Endodermal cell (in vitro differentiated cells): Measurements from ENCODE around the gene GPR75. TPM values are rescaled to one million over a fixed set of nuclear protein-coding genes. Genes with fewer than 3 reads are reported as not detected.

Experiments used
- DNase-seq: peaks from one replicate; pipeline ENCODE4 v3.0.0-alpha.2; 2017
- H3K27ac ChIP-seq: 2 replicates; pipeline ENCODE4 v1.5.1; 2013; ENCODE audit warnings: mild to moderate bottlenecking, low read depth, low read length, moderate library complexity
- H3K27me3 ChIP-seq: 2 replicates; pipeline ENCODE4 v1.6.1; 2013; ENCODE audit warnings: mild to moderate bottlenecking, low read length, moderate library complexity; ENCODE audit not compliant: insufficient read depth, control insufficient read depth, poor library complexity, severe bottlenecking
- H3K36me3 ChIP-seq: 2 replicates; pipeline ENCODE4 v1.7.0; 2013; ENCODE audit warnings: mild to moderate bottlenecking, low read length, moderate library complexity; ENCODE audit not compliant: control insufficient read depth, insufficient read depth
- H3K4me1 ChIP-seq: one replicate; pipeline ENCODE4 v1.7.0; 2013; ENCODE audit warnings: low read length; ENCODE audit not compliant: control insufficient read depth, insufficient read depth
- H3K4me3 ChIP-seq: 2 replicates; pipeline ENCODE4 v1.5.1; 2013; ENCODE audit warnings: mild to moderate bottlenecking, low read length, moderate library complexity
- H3K9ac ChIP-seq: 2 replicates; pipeline ENCODE4 v1.6.1; 2013; ENCODE audit warnings: mild to moderate bottlenecking, low read length, moderate library complexity; ENCODE audit not compliant: poor library complexity, severe bottlenecking; ENCODE audit errors: extremely low read depth
- H3K9me3 ChIP-seq: 2 replicates; pipeline ENCODE4 v1.6.1; 2013; ENCODE audit warnings: mild to moderate bottlenecking, low read length, moderate library complexity; ENCODE audit not compliant: control insufficient read depth
- H3K27ac Mint-ChIP-seq: 2 replicates; pipeline ENCODE4 v1.8.0; 2020; ENCODE audit warnings: mixed read lengths
- H3K27me3 Mint-ChIP-seq: 2 replicates; pipeline ENCODE4 v1.8.0; 2021; ENCODE audit warnings: mild to moderate bottlenecking, mixed read lengths; ENCODE audit not compliant: insufficient read depth
- H3K36me3 Mint-ChIP-seq: 2 replicates; pipeline ENCODE4 v1.8.0; 2020; ENCODE audit warnings: low read depth, mixed read lengths
- H3K4me1 Mint-ChIP-seq: 2 replicates; pipeline ENCODE4 v1.8.0; 2020; ENCODE audit warnings: mixed read lengths
- H3K4me3 Mint-ChIP-seq: 2 replicates; pipeline ENCODE4 v1.8.0; 2020; ENCODE audit warnings: mild to moderate bottlenecking, moderate library complexity, mixed read lengths
- H3K9me3 Mint-ChIP-seq: 2 replicates; pipeline ENCODE4 v1.8.0; 2020; ENCODE audit warnings: mild to moderate bottlenecking, mixed read lengths
- CTCF ChIP-seq: fragments of 200-600 bp; sonication (generic); conservative IDR thresholded peaks from 2 replicates; pipeline ENCODE4 v1.5.0; 2021; ENCODE audit warnings: antibody characterized with exemption, mild to moderate bottlenecking
- WGBS, 2 experiments: methylation state at CpG; one replicate each; pipeline versions ENCODE4 v1.1.5 to v1.1.7; 2013; ENCODE audit warnings: missing lambda C conversion rate in 2 of 2, mixed read lengths in 1 of 2; ENCODE audit not compliant: insufficient coverage in 1 of 2, insufficient read length in 1 of 2; 5-methylcytosine and 5-hydroxymethylcytosine counted together
- total RNA-seq, 2 donors: library from RNA; stranded (reverse); fragmentation: NEBNext Ultra II Directional in 1 of 2; extraction: Animal tissue kit (Norgen Biotek cat#: 25700) in 1 of 2; gene quantifications; 2 replicates in 1 of 2; 3 replicates in 1 of 2; pipeline ENCODE4 v1.2.1, GENCODE V29; 2021

GPR75 gene
- total RNA-seq, 2 donors from 2014 or later = 3.6 to 6.7 TPM

GRCh38 chr2:53867169-53867568 is 7.4 kb upstream of the GPR75 start:
- Histone ChIP-seq H3K9me3 (no peaks in the 10 kb centered on the region), H3K36me3 (peaks cover 89% of the 10 kb centered on the region), H3K27me3 (no peaks in the 10 kb centered on the region), H3K4me1 (no peaks in the 10 kb centered on the region), H3K9ac (no peak overlapping the region), H3K27ac (no peak overlapping the region), H3K4me3 (no peak overlapping the region)
- Mint-ChIP-seq H3K36me3 (peaks cover 44% of the 10 kb centered on the region), H3K27me3 (no peaks in the 10 kb centered on the region), H3K4me1 (no peaks in the 10 kb centered on the region), H3K4me3 (no peak overlapping the region), H3K9me3 (no peaks in the 10 kb centered on the region), H3K27ac (no peak overlapping the region)
- no peak for DNase-seq
- 92 to 98% methylated on average over 4 to 5 of the region's 5 CpGs for WGBS, 2 experiments
- no peak for TF ChIP-seq CTCF

GRCh38 chr2:53865962-53866361 is 6.2 kb upstream of the GPR75 start:
- H3K36me3 ChIP-seq = peaks cover 88% of the 10 kb centered on the region
- no peak overlapping the region for H3K9ac ChIP-seq
- no peak for DNase-seq
- H3K27me3 ChIP-seq = no peaks in the 10 kb centered on the region
- no peaks in the 10 kb centered on the region for H3K9me3 ChIP-seq
- Mint-ChIP-seq H3K27ac (no peak overlapping the region), H3K4me3 (no peak overlapping the region), H3K9me3 (no peaks in the 10 kb centered on the region), H3K27me3 (no peaks in the 10 kb centered on the region), H3K36me3 (peaks cover 47% of the 10 kb centered on the region), H3K4me1 (no peaks in the 10 kb centered on the region)
- WGBS, 2 experiments = 90 to 97% methylated on average over 2 to 5 of the region's 5 CpGs
- no peak overlapping the region for H3K4me3 ChIP-seq
- no peak for TF ChIP-seq CTCF
- no peak overlapping the region for H3K27ac ChIP-seq
- H3K4me1 ChIP-seq = no peaks in the 10 kb centered on the region

- Mint-ChIP-seq H3K4me1 (no peaks in the 10 kb centered on the region), H3K36me3 (peaks cover 53% of the 10 kb centered on the region), H3K27me3 (no peaks in the 10 kb centered on the region), H3K27ac (no peak overlapping the region), H3K4me3 (no peak overlapping the region), H3K9me3 (no peaks in the 10 kb centered on the region)
- H3K36me3 ChIP-seq = peaks cover 93% of the 10 kb centered on the region
- DNase-seq = no peak
- no peaks in the 10 kb centered on the region for H3K9me3 ChIP-seq
- no peak for TF ChIP-seq CTCF
- no peaks in the 10 kb centered on the region for H3K27me3 ChIP-seq
- no peak overlapping the region for H3K4me3 ChIP-seq
- H3K4me1 ChIP-seq = no peaks in the 10 kb centered on the region
- H3K27ac ChIP-seq = no peak overlapping the region
- no peak overlapping the region for H3K9ac ChIP-seq
- 98 to 100% methylated on average over 2 of the region's 2 CpGs for WGBS, 2 experiments
These were observed 5.5 kb upstream of the GPR75 start for GRCh38 chr2:53865264-53865663.
